ENCODE measurements around the gene ROCK2. TPM values are rescaled to one million over a fixed set of nuclear protein-coding genes. Genes with fewer than 3 reads are reported as not detected.
A peak's percentile ranks its signal among the peaks of the same experiment; 100 is the strongest.

ROCK2 gene
- total RNA-seq, 4 donors from 2014 or later, result 18.0 to 34.8 (median 23.2) TPM

DNA sequence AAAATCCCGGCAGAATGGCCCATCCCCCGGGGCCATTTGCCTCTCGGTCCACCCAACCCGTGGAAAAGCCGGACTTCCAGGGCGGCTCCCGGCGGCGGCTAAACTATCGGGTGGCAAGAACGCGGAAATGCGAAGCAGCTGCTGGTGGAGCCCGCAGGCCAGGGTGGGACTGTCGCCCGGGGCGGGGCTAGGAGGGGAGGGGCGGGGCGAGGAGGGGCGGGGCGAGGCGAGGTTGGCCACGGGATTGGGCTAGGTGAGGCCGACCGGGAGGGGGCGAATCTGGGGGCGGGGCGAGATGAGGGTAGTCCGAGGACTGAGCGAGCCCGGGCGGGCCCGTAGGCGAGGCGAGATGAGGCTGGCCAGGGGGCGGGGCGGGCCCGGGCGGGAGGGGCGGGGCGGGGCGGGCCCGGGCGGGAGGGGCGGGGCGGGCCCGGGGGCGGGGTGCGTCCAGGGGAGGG, 189.5 kb downstream of the ROCK2 start:
- WGBS, 2 donors, result 0 to 3% methylated on average over 5 to 23 of the region's 49 CpGs
- TF ChIP-seq POLR2A (IDR thresholded peaks at IDR 0.05), result no peak
- TF ChIP-seq, protein P1, sequence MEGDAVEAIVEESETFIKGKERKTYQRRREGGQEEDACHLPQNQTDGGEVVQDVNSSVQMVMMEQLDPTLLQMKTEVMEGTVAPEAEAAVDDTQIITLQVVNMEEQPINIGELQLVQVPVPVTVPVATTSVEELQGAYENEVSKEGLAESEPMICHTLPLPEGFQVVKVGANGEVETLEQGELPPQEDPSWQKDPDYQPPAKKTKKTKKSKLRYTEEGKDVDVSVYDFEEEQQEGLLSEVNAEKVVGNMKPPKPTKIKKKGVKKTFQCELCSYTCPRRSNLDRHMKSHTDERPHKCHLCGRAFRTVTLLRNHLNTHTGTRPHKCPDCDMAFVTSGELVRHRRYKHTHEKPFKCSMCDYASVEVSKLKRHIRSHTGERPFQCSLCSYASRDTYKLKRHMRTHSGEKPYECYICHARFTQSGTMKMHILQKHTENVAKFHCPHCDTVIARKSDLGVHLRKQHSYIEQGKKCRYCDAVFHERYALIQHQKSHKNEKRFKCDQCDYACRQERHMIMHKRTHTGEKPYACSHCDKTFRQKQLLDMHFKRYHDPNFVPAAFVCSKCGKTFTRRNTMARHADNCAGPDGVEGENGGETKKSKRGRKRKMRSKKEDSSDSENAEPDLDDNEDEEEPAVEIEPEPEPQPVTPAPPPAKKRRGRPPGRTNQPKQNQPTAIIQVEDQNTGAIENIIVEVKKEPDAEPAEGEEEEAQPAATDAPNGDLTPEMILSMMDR (IDR thresholded peaks at IDR 0.05), result no peak
- peak overlapping the region; percentile 9 for H3K4me3 ChIP-seq (ENCODE audit: low read depth, poor library complexity, severe bottlenecking)
- intact Hi-C loops (cut with DNase I; ENCODE audit: low total_unique reads), result no loop called here
- DNase-seq (ENCODE audit: low spot score in 2 of 2), result peak; percentile 97 to 99

DNA sequence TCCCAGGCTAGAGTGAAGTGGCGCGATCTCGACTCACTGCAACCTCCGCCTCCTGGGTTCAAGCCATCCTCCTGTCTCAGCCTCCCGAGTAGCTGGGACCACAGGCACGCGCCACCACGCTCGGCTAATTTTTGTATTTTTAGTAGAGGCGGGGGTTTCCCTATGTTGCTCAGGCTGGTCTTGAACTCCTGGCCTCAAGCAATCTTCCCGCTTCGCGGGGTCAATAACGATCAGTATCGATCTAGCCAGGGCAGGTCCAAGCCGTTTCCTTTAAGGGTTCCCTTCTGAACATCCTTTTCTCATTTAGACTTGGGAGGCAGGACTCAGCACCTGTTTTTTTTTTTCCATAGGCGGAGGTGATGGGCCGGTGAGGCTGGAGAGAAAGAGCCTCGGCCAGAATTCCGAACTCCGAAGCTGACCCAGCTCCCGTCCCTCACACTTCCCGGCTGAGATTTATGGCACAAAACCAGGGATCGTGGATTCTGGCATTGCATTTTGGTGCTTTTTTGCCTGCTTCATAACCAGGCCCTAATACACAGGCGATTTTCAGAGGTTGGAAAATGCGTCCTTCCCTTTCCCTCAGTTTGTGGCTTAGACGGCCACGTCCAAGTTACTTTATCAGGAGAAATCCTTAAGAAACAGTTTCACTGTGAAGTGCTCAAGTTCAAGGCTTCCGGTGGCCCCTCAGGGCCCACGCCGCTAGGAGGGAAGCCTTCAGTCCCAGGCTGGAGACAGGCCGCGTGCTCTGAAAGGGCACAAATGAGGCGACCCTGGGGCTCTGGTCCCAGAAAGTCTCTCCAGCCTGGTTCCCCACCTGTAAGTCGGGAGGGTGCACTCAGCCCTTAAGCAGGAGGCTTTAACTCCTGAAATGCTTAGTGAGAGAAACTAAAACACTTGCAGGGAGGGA, 190.2 kb downstream of the ROCK2 start:
- no peak for TF ChIP-seq POLR2A (IDR thresholded peaks at IDR 0.05)
- TF ChIP-seq, protein P1 (IDR thresholded peaks at IDR 0.05), result no peak
- peak overlapping the region; percentile 9 for H3K4me3 ChIP-seq (ENCODE audit: low read depth, poor library complexity, severe bottlenecking)
- intact Hi-C loops (cut with DNase I; ENCODE audit: low total_unique reads), result no loop called here
- DNase-seq (ENCODE audit: low spot score in 2 of 2), result no peak
- 57 to 60% methylated on average over 33 to 35 of the region's 35 CpGs for WGBS, 2 donors

DNA sequence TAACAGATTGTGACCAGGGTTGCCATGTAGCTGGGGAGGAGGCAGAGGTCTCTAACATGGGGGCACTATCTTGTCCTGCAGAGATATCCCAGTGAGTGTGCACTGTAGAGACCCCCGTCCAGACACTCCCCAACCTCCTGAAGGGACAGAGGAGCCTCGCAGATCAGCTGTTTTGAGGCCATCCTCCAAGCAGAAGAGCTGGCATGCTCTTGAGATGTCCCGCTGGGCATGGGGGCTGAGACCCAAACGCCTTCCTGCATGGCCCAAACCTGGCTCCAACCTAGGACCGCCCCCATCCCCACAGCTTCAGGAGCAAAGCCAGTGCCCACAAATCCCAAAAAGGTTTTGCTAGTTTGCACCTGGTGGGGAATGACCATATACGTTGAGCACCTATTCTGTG, 191.8 kb downstream of the ROCK2 start:
- H3K4me3 ChIP-seq (ENCODE audit: low read depth, poor library complexity, severe bottlenecking), result no peak overlapping the region
- no peak for DNase-seq (ENCODE audit: low spot score in 2 of 2)
- intact Hi-C loops (cut with DNase I; ENCODE audit: low total_unique reads), result no loop called here
- 88 to 93% methylated on average over 6 of the region's 6 CpGs for WGBS, 2 donors
- TF ChIP-seq POLR2A (IDR thresholded peaks at IDR 0.05), result no peak
- TF ChIP-seq, protein P1 (IDR thresholded peaks at IDR 0.05), result no peak

DNA sequence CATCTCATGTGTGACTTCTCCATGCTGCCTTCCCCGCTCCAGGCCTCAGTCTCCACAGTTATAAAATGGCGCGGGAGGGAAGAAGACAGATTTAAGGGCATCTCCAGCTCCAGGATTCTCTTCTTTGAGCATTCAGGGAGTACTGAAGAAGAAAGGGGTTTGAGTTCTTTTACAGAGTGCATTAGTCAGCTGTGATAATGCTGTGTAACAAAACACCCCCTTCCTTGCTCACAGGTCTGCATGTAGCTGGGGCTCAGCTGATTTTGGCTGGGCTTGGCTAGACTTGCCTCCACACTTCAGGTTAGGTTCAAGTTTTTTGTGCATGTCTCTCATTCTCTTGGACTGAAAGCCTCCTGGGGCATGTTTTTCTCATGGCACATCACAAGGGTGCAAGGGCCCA, 197.2 kb downstream of the ROCK2 start:
- WGBS, 2 donors, result 32 to 50% methylated on average over 2 to 3 of the region's 3 CpGs
- no peak for DNase-seq (ENCODE audit: low spot score in 2 of 2)
- intact Hi-C loops (cut with DNase I; ENCODE audit: low total_unique reads), result no loop called here

DNA sequence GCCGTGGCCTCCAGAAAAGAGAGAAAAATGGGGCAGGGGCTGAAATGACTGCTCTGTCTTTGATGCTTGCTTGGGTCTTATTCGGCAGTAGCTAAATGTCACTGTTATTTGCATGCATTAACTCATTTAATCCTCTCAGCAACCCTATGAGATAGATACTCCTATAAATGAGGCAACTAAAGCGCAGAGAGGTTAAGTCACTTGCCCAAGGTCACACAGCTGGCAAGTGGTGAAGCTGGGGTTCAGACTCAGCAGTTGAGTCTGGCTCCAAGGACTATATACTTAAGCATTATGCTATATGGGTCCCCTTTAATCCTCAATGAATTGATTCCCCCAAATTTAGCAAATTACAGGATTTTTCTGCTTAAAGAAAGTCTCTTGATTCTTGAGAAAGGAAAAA, 198.4 kb downstream of the ROCK2 start:
- 93 to 96% methylated on average over 3 of the region's 3 CpGs for WGBS, 2 donors
- intact Hi-C loops (cut with DNase I; ENCODE audit: low total_unique reads), result no loop called here
- no peak for DNase-seq (ENCODE audit: low spot score in 2 of 2)
- TF ChIP-seq, protein P1 (IDR thresholded peaks at IDR 0.05), result no peak
- no peak overlapping the region for H3K4me3 ChIP-seq (ENCODE audit: low read depth, poor library complexity, severe bottlenecking)

More for the DNA sequence above, 197.2 kb downstream of the ROCK2 start:
- TF ChIP-seq, protein P1 (IDR thresholded peaks at IDR 0.05), result no peak
- no peak for TF ChIP-seq POLR2A (IDR thresholded peaks at IDR 0.05)
- no peak overlapping the region for H3K4me3 ChIP-seq (ENCODE audit: low read depth, poor library complexity, severe bottlenecking)
